Measurements from ENCODE around the gene HSD17B11.

GRCh38 chr4:87422104-87423052 is 31.4 kb upstream of the HSD17B11 start, which contains the start of gene NUDT9:
- TF ChIP-seq NANOG (IDR thresholded peaks at IDR 0.05; ENCODE audit: insufficient read depth, low read depth, low read length, poor library complexity, severe bottlenecking) (no peak), CEBPB (IDR thresholded peaks at IDR 0.05; ENCODE audit: low read depth, low read length) (peak; percentile 21; the same call in 1 of the 2 replicates), SRF (IDR thresholded peaks at IDR 0.05; ENCODE audit: low read depth, low read length) (no peak), CTCF (IDR thresholded peaks at IDR 0.05; ENCODE audit: control extremely low read depth in 1 of 3, insufficient read depth in 1 of 3, low read depth in 1 of 3, low read length in 3 of 3) (no peak), CHD1 (IDR thresholded peaks at IDR 0.05; ENCODE audit: low read depth, low read length) (no peak), TCF12 (IDR thresholded peaks at IDR 0.05; ENCODE audit: low read depth, low read length) (no peak), EZH2 (IDR thresholded peaks at IDR 0.05; ENCODE audit: low read depth, low read length, severe bottlenecking) (no peak), POLR2A (IDR thresholded peaks at IDR 0.05; ENCODE audit: control extremely low read depth in 1 of 2, low read depth in 2 of 2, low read length in 2 of 2) (peak; percentile 90 to 92), EP300 (IDR thresholded peaks at IDR 0.05; ENCODE audit: borderline replicate concordance in 1 of 2, low read depth in 2 of 2, low read length in 2 of 2) (no peak), ATF2 (IDR thresholded peaks at IDR 0.05; ENCODE audit: low read length) (peak; percentile 40; the same call in 1 of the 2 replicates), NRF1 (IDR thresholded peaks at IDR 0.05; ENCODE audit: low read depth, low read length) (no peak), HDAC6 (IDR thresholded peaks at IDR 0.05; ENCODE audit: low read depth, low read length) (no peak)

Data from H1 (cell line).